Kidney tubule cell (primary cell): ENCODE measurements around the gene KNCN.
A peak's percentile ranks its signal among the peaks of the same experiment; 100 is the strongest.

Experiments
- DNase-seq: peaks from one replicate; pipeline ENCODE4 v3.0.0-alpha.2; 2018; ENCODE audit warnings: low spot score

KNCN gene

DNA sequence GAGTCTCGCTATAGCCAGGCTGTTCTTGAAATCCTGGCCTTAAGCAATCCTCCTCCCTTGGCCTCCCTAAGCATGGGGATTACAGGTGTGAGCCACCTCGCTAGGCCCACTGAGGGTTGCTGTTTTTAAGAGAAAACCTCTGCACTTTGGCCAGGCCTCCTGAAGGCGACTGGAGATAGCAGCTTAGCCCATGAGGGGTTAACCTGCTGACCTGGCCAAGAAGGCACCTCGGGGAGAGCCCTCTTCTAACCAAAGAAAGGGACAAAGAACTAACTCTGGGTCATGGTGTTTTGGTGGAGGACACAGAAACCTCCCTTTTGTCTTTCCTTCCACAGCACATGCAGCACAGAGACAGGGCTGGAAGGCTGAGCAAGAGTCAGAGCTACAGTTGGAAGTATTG, 17.7 kb upstream of the KNCN start:
- DNase-seq = no peak

DNA sequence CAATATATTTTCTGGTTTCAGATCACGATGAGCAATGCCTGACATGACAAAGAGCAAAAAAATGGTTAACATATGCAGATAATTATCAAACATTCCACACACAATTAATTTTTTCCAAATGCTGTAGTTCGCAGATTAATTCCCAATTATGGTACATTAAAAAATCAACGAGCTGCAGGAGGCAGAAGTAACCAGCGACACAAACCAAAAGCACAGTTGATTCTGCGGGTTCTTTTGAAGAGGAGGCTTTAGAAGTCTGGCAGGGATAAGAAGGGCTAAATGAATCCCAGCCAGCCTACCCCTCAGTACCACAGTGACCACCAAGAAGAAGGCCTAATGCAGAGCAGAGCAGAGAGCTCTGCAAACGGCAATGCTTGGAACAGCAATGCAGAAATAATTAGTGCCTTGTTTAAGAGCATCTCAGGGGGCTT, 17.0 kb upstream of the KNCN start:
- DNase-seq = no peak

DNA sequence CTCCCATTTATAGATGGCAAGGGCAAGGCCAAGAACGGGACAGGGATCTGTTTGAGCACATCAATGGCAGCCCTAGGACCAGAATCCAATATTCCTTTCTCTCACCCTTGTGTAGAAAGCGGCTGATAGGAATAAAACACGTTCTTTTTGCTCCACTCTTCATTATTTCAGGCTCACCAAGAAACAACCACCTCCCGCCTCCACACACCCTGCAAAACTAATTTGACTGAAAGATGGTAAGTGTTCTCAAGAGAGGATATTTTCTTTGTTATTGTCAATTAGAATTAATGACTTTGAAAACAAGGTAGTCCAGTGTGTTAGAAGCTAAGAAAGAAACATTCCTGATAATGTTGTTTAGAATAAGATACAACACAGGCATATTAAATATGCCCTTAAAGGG, 11.9 kb upstream of the KNCN start:
- no peak for DNase-seq

DNA sequence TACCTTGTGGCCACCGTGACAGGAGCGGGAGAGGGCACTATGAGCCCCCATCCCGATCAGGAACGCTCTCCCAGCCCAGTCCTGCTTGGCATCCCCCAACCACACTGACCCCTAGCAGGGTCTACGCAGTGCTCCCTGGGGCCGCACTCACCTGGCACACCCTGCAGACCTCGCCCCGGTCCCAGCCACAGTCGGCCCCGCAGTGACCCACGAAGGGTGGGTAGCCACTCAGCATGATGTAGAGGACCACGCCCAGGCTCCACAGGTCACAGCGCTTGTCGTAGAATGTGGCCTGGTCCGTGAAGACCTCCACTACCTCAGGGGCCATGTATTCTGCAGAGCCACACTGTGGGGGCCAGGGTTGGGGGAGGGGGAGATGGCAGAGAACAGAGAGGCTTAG, 11.1 kb upstream of the KNCN start:
- no peak for DNase-seq

DNA sequence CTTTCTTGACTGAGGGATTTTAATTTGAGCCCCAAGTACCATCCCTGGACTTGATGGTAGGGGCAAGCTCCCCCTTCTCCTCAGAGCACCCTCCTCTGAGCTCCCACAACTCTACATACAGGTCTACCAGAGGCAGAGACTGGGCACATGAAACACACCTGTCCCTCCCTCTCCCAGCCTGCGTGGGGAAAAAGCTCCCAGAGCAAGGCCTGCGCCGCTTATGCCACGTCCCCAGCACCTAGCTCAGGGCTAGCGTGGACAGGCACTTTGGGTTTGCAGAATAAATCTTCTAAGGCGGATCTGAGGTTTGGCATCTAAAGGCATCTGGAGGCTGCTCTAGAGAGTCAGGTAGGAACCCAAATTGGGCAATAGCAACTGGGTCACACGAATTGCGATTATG, 7.5 kb upstream of the KNCN start:
- no peak for DNase-seq

DNA sequence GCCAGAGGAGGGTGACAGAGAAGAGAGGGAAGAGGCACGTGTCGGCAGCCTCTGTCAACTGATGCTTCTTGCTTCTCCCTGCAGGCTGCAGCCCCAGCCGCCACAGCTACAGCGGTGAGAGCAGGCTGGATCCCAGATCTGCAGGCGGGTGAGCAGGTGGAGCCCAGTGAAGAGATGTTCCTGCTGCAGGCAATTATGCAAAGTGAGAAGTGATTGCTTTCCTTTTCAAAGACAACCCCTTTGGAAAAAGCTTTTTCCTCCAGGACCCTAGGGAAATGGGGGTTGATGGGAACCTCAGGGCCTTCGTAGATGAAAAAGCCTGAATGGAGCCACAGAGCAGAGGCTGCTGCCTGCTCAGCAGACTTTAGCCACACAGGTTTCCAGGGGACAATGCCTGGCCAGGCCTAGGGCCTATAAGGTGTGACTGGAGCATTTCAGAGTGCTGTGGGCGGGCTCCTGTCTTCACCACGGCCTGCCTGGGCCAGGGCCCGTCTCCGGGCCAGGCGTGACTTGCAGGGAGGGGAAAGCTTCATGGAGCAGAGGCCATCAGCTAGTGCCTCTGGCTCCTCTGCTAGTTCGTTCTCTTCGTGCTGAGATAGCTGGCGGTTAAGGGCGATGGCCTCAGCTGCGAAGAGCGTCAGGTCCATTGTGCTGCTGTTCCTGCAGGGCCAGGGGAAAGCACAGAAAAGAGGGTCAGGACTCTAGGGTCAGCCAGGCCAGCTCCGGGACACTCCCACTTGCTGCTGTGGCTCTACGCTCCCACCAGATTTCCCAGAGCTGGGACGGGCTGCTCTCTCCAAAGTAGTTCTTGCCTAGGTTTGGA, 6.9 kb upstream of the KNCN start:
- DNase-seq = no peak

DNA sequence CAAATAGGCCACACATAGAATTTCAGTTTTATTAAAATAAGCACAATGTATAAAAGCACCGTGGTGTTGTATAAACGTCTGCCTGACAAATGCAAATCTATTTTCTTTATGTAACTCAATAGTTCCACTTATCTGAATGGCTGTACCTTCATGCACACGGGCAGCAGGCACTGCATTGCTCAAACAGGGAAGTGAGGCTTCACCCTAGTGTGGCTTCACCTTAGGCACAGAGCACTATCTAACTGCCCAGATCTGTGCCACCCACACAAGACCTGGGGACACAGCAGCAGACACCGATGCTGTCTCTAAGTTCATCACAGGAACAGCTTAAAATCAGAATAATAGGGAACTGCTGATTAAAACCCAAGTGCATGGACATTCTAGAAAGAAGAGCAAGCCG, 6.0 kb upstream of the KNCN start:
- no peak for DNase-seq

DNA sequence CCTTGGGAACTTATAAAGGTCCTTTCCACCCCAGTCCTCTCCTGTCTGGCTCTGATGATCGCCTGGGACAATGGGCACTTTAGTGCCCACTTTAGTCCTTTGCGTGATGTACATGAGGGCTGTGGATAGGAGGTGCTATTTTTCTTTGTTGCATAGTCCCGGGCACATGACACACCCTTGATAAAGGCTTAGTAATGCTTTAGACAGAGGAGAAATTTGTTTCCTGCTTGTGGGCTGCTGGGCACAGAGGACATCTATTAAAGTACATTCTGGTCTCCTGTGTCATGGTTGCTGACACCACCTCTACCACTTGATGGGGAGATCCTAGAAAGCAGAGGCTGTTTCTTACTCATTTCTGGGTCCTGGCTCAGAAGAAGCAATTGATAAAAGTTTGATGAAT, 5.4 kb upstream of the KNCN start:
- peak; percentile 88 for DNase-seq

DNA sequence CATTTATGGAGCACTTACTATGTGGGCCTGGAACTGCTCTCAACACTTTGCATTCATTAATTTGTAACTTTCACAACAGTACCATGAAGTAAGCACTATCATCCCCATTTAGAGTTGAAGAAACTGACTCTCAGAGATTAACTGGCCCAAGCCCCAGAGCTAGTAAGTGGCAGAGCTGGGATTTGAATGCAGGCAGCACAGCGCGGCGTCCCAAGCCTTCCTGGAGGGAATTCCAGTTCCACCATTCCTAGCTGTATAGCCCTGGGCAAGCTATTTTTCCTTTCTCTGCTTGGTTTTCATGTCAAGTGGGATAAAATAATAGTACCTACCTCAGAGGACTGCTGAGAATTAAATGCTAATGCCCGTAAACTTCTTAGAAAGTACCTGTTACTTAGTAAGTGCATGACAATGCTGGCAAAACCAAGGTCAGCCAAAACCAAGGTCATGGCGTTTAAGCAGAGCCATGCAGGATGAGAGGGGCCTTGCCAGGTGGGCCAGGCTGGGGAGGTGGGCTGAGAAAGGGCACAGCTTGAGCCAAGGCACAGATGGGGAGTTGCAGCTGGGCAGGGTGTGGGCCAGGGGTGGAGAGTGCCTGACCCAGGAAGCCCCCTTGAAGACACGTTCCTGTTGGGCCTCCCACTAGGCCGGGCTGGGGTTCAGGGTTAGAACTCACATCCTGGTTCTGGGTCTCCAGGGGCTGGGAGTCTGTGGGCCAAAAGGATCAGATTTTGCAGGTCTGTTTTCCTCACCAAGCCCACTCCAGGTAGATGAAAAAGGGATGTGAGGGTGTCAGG, 4.6 kb upstream of the KNCN start:
- no peak for DNase-seq

DNA sequence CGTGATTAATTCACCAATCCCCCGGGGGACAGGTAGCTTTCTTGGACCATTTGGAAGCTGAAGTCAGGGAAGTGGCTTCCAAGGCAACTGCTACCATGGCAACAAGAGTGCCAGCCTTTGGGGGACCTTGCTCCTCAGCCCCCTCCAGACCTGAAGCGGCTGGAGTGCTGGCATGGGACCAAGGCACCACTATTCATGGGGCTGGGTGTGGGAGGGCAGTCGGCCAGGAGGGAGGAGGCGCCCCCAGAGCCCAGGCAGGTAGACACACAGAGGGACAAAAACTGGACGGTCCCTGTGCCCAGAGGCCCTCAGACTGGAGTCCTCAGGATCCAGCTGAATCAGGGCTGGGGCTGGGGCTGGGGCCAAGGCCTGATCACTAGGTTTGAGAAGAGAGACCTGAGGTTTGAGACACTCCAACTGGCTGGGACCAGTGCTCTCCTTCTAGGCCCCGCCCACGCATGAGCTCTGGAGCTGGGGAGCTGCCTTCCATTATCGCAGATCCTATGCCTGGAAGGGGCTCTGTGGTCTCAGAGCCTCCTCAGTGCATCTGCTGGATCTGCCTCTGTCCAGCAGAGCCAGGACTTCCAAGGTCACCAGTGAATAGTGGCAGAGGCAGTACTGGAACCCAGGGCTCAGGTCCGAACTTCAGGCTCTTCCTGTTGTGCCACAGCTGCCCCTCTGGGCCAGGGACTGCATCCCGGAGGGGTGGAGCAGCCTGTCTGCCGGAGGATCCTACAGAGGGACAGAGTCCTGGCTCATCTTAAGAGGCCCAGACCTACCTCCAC, 3.3 kb upstream of the KNCN start:
- no peak for DNase-seq

DNA sequence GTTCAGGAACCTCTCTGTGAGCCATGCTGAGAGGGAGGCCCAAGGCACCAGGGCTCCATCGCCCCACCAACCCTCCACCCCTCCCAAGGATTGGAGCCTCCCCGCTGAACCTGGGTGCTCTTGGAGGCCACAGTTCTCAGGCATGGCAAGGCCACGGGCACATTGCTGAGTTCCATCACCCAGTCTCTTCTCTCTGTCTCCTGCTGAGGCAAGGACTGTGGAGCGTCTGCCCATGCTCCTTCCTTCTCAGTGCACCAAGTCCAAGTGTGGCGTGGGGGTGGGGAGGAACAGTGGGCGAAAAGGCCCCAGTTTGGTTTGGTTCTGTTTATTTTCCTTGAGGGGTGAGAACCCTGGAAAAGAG, 2.8 kb upstream of the KNCN start:
- DNase-seq = no peak

DNA sequence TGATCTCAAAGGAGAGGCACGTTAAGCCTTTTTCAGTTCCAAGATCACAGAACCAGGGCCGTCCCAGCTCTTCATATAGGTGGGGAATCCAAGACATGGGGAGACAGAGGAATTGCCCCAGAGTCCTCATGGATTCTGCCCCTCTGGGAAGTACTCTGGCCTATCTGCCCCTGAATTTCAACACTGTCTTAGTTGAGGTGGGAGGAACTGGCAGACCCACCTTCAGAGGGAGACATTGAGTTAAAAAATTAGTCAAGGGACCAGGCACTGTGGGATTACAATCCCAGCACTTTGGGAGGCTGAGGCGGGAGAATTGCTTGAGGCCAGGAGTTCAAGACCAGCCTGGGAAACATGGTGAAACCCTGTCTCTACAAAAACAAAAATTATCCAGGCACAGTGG, 2.1 kb upstream of the KNCN start:
- no peak for DNase-seq

DNA sequence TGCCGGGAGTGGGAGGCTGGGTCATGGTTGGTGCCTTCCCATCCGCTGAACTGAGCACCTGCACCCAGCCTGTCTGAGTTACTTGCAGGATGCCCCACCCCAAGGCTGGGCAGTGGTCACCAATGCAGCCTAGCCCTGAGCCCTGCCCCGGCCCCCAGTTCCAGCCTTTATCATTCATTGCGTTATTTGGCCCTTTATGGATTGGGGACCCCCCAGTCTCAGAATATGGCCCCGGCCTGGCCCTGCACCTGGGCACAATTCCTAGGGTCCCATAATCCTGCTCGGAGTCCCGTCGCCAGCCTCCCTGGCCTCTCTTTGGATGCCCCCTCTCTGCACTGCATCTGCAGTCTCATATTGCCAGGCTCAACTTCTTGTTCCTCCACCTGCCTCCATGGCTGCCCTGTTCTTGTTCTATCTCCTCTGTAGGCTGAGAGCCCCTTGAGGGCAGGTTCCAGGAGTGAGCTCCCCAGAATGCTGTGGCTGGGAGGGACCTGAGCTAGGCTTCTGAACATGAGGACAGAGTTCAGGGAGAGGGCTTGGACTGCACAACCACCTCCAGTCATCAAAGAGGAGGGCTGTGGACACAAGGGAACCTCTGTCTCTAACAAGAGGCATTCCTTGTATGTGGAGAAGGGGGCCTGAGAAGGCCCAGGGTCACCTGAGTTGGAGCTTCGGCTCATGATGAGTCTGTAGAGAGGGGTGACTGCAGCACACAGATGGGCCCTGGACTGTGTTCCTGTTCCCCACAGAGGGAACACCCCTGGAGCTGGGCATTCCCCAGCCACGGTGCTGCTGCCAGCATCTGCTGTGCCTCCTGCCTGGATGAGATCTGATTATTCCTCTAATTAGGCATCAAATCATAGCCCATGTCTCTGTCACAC, 1.1 kb upstream of the KNCN start:
- DNase-seq = no peak

DNA sequence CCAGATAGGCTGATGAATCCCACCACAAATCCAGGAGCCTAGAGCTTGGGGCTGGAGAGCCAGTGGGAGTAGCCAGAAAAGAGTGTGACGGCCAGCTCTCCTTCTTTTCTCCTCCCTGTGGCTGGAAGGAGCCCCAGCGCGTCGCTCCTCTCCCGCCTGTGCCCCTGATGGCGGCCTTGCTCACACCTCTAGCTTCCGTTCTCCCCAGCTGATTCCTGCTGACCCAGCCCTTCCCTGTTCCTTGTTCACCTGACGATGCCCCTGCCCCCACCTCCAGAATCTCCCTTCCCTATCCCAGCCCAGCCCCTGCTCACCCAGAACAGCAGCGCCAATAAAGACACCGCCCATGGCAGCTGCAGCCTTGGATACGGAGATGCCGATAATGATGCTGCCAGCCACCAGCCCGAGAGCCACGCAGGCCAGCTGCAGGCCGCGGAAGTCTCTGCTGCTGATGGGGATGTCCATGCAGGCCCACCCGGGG, 656 bp downstream of the KNCN start:
- no peak for DNase-seq

DNA sequence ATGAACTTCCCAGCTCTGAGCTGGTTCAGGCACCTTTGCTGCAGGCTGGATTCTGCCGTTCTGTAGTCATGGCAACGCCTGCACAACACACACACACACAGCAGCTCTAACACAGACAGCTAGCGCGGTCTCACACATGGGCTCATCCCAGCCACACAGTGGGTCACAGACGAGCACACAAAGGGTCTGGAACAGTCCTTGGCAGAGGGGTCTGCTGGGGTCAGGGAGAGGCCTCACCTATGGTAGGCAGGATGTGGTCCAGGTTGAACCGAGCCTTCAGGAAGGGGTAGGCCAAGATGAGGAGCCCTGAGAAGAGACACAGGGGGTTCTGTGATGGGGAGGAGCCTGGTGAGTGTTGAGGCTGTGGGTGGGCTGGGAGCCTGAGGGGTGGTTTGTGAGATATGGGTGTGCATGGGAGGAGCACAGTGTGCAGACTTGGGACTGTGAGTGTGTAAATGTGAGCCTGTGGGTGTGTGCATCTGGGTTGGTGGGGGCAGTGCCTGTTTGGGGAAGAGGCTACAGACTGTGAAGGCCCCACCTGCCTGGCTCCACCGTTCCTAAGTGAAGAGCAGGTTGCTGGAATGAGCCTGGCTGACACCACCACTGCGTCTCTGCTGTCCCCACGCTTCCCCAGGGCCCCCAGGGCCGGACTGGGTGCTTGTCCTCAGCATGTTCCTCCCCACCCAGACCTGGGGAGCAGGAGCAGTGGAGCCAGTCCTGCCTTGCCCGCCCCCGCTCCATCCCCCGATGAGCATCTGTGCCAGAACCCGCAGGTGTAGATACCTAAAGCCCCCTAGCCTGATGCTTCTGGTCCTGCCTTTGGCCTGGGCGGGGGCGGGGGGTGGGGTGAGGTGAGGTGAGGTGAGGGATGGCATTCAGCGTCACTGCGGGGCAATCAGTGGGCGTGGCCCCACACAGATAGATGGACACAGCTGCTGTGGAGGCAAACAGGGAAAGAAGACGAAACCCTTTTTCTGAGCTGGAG, 1.5 kb downstream of the KNCN start:
- peak; percentile 65 for DNase-seq

DNA sequence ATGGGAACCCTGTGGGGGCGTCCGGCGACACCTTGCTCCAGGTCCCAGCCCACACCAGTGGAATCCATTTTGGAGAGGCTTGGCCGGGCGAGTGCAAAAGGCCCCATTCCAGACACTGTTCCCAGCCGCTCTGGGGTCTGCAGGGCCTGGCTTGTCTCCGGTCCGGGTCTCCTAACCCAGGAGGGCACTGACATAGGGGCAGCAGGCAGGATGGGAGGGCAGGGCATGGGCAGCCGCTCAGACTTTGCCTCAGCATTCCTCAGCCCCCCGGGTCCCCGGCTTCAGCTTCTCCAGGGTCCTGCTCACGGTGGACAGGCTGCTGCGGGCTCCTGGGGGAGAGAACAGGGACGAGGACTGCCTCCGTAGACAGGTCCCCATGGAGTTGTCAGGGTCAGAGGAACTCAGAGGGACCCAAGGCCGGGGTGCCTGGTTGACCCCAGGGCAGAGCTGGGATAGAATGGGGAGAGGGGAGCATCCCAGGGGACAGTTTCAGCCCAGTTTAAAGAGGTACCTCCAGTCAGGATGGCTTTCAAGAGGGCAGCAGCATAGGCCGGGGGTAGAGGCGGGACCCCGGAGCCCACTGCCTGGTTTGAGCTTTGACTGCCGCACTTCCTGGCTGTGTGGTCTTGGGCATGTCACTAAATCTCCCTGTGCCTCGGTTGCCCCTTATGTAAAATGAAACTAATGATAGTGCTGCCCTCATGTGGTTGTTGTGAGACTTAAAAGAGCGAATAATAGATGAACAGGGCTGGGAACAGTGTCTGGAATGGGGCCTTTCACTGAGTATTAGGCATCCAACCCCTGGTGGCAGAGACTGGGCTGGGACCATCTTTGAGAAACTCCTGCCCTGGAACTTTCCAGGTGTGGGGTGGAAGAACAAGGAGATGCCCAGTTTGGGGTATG, 3.7 kb downstream of the KNCN start:
- peak; percentile 52 for DNase-seq

DNA sequence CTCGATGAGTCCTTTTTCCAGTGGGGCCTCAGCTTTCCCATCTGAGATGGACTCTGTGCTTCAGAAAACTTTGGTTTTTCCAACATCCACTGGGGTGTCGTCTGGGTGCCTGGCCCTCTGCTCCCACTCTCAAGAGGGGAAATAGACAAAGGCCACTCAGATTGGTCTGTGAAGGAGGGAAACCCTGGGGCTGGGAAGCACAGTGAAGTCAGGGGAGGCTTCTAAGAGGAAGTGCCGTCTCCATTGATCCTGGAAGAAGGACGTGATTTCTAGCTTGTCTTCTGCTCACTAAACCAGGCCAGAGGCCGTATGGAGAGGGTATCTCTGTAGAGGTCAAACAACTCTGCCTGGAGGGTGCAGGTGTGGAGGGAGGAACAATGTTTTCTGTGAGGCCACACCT, 5.2 kb downstream of the KNCN start:
- DNase-seq = no peak

DNA sequence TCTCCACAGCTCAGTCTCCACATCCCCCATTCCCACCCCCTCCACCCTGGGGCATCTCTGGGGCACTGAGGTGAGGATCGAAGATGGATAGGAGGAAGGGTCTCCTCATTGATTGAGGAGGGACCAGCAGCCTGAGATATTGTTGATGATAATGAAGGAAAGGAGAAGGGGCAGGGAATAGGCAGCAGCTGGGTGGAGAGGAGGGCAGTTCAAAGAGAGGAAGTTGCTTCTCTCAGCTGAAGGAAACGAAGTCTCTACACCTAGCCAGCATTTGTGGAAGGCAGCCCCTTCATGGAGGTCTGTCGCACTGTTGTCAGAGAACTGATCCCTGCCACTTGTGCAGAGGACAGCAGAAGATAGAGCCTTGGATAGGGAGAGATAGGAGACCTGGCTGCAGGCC, 5.7 kb downstream of the KNCN start:
- DNase-seq = no peak

DNA sequence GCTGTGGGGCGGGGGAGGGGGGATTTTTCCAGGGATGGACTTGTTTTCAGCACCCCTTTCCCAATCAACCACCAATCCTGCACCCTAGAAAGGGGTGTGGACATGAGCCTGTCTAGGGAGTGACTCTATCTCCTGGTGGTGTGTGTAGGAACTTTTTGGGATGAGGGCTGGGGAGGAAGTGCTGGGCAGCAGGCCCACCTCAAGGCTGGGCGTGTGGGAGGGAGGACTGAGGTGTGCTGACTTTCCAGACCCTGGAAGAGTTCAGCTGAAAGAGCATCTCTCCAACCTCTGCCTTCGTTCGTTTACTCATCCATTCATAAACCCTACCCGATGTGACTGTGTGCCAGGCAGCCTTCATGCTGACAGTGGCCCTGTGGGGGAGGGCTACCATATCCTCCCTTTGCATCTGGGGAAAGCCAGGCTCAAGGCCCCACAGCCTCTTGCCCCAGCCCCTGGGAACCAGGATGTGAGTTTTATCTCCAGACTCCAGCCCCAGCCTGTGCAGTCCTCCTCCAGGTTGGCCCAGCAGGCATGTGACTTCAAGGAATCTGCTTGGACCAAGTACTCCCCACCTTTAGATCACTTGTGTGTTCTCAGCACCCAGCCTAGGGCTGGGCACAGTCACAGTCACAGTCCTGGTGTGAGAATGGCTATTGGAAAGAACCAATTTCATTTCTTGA, 6.7 kb downstream of the KNCN start:
- DNase-seq = no peak
